DOHH2 (cell line): ENCODE results near the gene SC5D.

Source experiments
- H3F3A ChIP-seq: fragments of 200-600 bp; sonication (generic), shearing (Covaris generic); 2 replicates; pipeline ENCODE4 v1.6.0; 2016; ENCODE audit warnings: antibody characterized with exemption, mild to moderate bottlenecking; ENCODE audit not compliant: control insufficient read depth, insufficient read depth
- H3K27ac ChIP-seq: fragments of 200-600 bp; sonication (generic); 2 replicates; pipeline ENCODE4 v1.5.1; 2014; ENCODE audit warnings: low read depth, mild to moderate bottlenecking, low read length, moderate library complexity
- H3K27me3 ChIP-seq: fragments of 200-600 bp; sonication (generic); 2 replicates; pipeline ENCODE4 v1.6.1; 2014; ENCODE audit warnings: mild to moderate bottlenecking, low read length, mixed read lengths; ENCODE audit not compliant: control insufficient read depth
- H3K36me3 ChIP-seq: fragments of 200-600 bp; sonication (generic); 2 replicates; pipeline ENCODE4 v1.6.1; 2014; ENCODE audit warnings: mild to moderate bottlenecking, low read length, moderate library complexity, mixed read lengths; ENCODE audit not compliant: control insufficient read depth
- H3K4me1 ChIP-seq: fragments of 200-600 bp; sonication (generic); 2 replicates; pipeline ENCODE4 v1.6.1; 2014; ENCODE audit warnings: mild to moderate bottlenecking, low read length, mixed read lengths; ENCODE audit not compliant: control insufficient read depth
- H3K4me2 ChIP-seq: fragments of 200-600 bp; sonication (generic); 2 replicates; pipeline ENCODE4 v1.6.0; 2014; ENCODE audit warnings: mild to moderate bottlenecking, low read length, moderate library complexity
- H3K4me3 ChIP-seq: fragments of 200-600 bp; sonication (generic); 2 replicates; pipeline ENCODE4 v1.5.1; 2014; ENCODE audit warnings: mild to moderate bottlenecking, low read length, mixed read lengths
- H3K79me2 ChIP-seq: fragments of 200-600 bp; sonication (generic); 2 replicates; pipeline ENCODE4 v1.6.1; 2014; ENCODE audit warnings: mild to moderate bottlenecking, low read length, mixed read lengths; ENCODE audit not compliant: control insufficient read depth
- H3K9me2 ChIP-seq: fragments of 200-600 bp; sonication (generic); replicated peaks from 2 replicates; pipeline ENCODE4 v1.6.1; 2014; ENCODE audit warnings: mild to moderate bottlenecking, low read length, mixed read lengths; ENCODE audit not compliant: control insufficient read depth
- H3K9me3 ChIP-seq: fragments of 200-600 bp; sonication (generic); 2 replicates; pipeline ENCODE4 v1.6.1; 2014; ENCODE audit warnings: antibody characterized with exemption, low read length, mixed read lengths; ENCODE audit not compliant: control insufficient read depth, insufficient read depth
- H4K20me1 ChIP-seq: fragments of 200-600 bp; sonication (generic); 2 replicates; pipeline ENCODE4 v1.6.0; 2014; ENCODE audit warnings: low read depth, mild to moderate bottlenecking, antibody characterized with exemption, low read length, moderate library complexity; ENCODE audit not compliant: control insufficient read depth, insufficient read depth
- EZH2phosphoT487 ChIP-seq: fragments of 200-600 bp; sonication (generic); IDR thresholded peaks from 2 replicates; pipeline ENCODE4 v1.6.1; 2017; ENCODE audit warnings: borderline replicate concordance, mild to moderate bottlenecking, antibody characterized with exemption, low read length, moderate library complexity, mixed read lengths
- TF ChIP-seq, protein P1 (sequence below): fragments of 200-600 bp; sonication (generic); IDR thresholded peaks from one replicate; pipeline ENCODE4 v1.5.1; 2014; ENCODE audit warnings: antibody characterized with exemption, mild to moderate bottlenecking, low read depth, low read length; ENCODE audit not compliant: poor library complexity, severe bottlenecking

The SC5D gene

DNA sequence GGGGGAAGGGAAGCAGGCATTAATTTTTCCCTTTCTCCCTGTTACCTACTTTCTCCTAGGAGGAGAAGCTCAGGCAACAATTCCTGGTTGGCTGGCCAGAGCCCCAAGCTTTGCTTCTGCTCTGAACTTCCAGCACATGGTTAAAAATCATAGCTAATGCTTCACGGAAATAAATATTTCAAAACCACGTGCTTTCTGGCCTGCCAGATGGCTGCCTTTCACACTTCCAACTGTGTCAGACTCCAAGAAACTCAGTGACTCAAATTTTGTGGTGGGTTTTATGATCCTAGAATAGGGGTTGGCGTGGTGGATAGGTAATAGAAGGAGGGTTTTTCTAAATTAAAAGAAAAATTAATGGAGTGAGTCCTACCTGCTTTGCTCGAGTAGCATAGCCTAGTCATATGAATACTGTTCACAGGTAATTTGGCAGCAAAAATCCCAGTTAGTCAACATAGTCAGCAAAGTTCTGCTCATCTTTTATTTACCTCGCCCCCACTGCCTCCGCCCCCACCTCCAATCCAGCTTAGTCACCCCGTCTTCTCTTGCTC, 58.6 kb downstream of the SC5D start:
- H3K4me2 ChIP-seq, result no peak overlapping the region
- no peak for TF ChIP-seq EZH2phosphoT487
- TF ChIP-seq, protein P1, sequence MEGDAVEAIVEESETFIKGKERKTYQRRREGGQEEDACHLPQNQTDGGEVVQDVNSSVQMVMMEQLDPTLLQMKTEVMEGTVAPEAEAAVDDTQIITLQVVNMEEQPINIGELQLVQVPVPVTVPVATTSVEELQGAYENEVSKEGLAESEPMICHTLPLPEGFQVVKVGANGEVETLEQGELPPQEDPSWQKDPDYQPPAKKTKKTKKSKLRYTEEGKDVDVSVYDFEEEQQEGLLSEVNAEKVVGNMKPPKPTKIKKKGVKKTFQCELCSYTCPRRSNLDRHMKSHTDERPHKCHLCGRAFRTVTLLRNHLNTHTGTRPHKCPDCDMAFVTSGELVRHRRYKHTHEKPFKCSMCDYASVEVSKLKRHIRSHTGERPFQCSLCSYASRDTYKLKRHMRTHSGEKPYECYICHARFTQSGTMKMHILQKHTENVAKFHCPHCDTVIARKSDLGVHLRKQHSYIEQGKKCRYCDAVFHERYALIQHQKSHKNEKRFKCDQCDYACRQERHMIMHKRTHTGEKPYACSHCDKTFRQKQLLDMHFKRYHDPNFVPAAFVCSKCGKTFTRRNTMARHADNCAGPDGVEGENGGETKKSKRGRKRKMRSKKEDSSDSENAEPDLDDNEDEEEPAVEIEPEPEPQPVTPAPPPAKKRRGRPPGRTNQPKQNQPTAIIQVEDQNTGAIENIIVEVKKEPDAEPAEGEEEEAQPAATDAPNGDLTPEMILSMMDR, result no peak
- no peaks in the 10 kb centered on the region for H3K27me3 ChIP-seq
- no peaks in the 10 kb centered on the region for H3K9me3 ChIP-seq
- H3K79me2 ChIP-seq, result no peaks in the 10 kb centered on the region
- H4K20me1 ChIP-seq, result no peaks in the 10 kb centered on the region
- no peaks in the 10 kb centered on the region for H3F3A ChIP-seq
- H3K4me3 ChIP-seq, result no peak overlapping the region
- H3K27ac ChIP-seq, result no peak overlapping the region
- peaks cover 38% of the 10 kb centered on the region for H3K4me1 ChIP-seq
- no peaks in the 10 kb centered on the region for H3K36me3 ChIP-seq
- H3K9me2 ChIP-seq, result no peaks in the 10 kb centered on the region; the same call in 1 of the 2 replicates

DNA sequence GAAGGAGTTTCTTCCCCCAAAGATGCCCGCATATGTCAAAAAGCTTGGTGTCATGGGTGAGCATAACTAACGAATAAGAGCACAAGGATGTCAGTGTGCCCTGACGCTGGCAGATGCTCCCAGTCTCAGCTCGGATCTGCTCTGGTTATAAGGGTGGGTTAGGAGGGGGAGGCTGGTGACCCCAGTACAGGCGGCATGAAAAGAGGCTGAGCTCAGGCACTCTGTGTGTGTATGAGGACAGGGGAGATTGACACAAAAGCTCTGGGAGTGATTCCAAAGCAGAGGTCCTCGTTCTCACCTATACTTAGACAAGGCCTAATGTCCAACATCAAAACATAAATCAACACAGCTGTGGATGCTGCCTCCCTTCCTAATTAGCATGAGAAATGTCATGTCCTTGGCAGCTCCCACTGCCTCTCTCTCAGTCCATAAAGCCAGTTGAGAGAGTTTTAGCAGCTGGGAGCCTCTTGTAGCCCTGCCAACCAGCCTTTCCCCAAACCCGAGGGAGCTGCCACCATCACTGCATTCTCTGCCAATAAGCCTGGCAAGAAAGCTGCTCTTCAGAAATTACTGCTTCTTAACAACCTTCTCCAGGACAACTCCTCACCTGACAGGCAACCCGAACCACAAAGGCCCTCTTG, 59.8 kb downstream of the SC5D start:
- Histone ChIP-seq H4K20me1 (no peaks in the 10 kb centered on the region), H3K27ac (no peak overlapping the region), H3K36me3 (no peaks in the 10 kb centered on the region), H3K4me2 (no peak overlapping the region), H3K9me2 (no peaks in the 10 kb centered on the region; the same call in 1 of the 2 replicates), H3K4me1 (peaks cover 38% of the 10 kb centered on the region), H3K9me3 (no peaks in the 10 kb centered on the region), H3K4me3 (no peak overlapping the region), H3K79me2 (no peaks in the 10 kb centered on the region), H3K27me3 (no peaks in the 10 kb centered on the region), H3F3A (no peaks in the 10 kb centered on the region)
- no peak for TF ChIP-seq EZH2phosphoT487
- TF ChIP-seq, protein P1, result no peak

GRCh38 chr11:121354192-121354591, 61.6 kb downstream of the SC5D start:
- H3K4me2 ChIP-seq, result no peak overlapping the region
- no peak overlapping the region for H3K4me3 ChIP-seq
- no peaks in the 10 kb centered on the region for H4K20me1 ChIP-seq
- H3F3A ChIP-seq, result no peaks in the 10 kb centered on the region
- no peaks in the 10 kb centered on the region for H3K36me3 ChIP-seq
- peaks cover 25% of the 10 kb centered on the region for H3K4me1 ChIP-seq
- H3K9me3 ChIP-seq, result no peaks in the 10 kb centered on the region
- no peaks in the 10 kb centered on the region for H3K27me3 ChIP-seq
- no peak overlapping the region for H3K27ac ChIP-seq
- no peak for TF ChIP-seq EZH2phosphoT487
- TF ChIP-seq, protein P1, result no peak
- H3K9me2 ChIP-seq, result no peaks in the 10 kb centered on the region; the same call in 1 of the 2 replicates
- no peaks in the 10 kb centered on the region for H3K79me2 ChIP-seq
